HepG2 (cell line): Measurements from ENCODE around the gene HOXD3. TPM values are rescaled to one million over a fixed set of nuclear protein-coding genes. Genes with fewer than 3 reads are reported as not detected.

ENCODE experiments used
- ATAC-seq: fragments of 200-7000 bp; cut with Tn5 transposase; 3 replicates; pipeline ENCODE4 v1.9.1; 2020; ENCODE audit warnings: mild to moderate bottlenecking, moderate library complexity
- BruUV-seq: library from RNA; stranded (reverse); fragments of 400-500 nt; replicated peaks from 2 replicates; lab custom pipeline; 2021; lab: Mats Ljungman, UMichigan
- CTCF ChIA-PET: fragments of 300-600 bp; formaldehyde crosslinking; extraction: SDS; loops from one replicate; lab custom pipeline; 2021; ENCODE audit warnings: low total read pairs, inconsistent platforms, low intra/inter-chr PET ratio; lab: Yijun Ruan, JAX
- POLR2A ChIA-PET: fragments of 350-600 bp; sonication (Branson Sonifier 250); formaldehyde crosslinking; loops from one replicate; lab custom pipeline; 2020; ENCODE audit warnings: antibody characterized with exemption, inconsistent platforms; lab: Yijun Ruan, JAX
- DNase-seq: peaks from one replicate; pipeline ENCODE4 v3.0.0-alpha.2; 2015; ENCODE audit warnings: low spot score
- FAIRE-seq: peaks from 3 replicates; lab custom pipeline; 2011; peaks lifted over from hg19 to GRCh38; lab: Jason Lieb, UNC
- H2AFZ ChIP-seq: one replicate; pipeline ENCODE4 v1.6.1; 2011; ENCODE audit warnings: low read length, inconsistent platforms
- H3K27ac ChIP-seq: fragments of 300-600 bp; 3 replicates; pipeline ENCODE4 v1.8.0; 2011; ENCODE audit warnings: mixed run types, mild to moderate bottlenecking, mixed read lengths, low read length, inconsistent platforms; ENCODE audit not compliant: insufficient read depth; ENCODE audit errors: extremely low read length
- H3K27me3 ChIP-seq, 2 experiments: fragments of 200-600 bp in 1 of 2; 2 replicates in 1 of 2; 3 replicates in 1 of 2; pipeline versions ENCODE4 v1.6.0 to v1.8.0; 2011; ENCODE audit warnings: low read length in 2 of 2, mild to moderate bottlenecking in 2 of 2, moderate library complexity in 2 of 2, inconsistent platforms in 1 of 2; ENCODE audit not compliant: insufficient read depth in 2 of 2, control insufficient read depth in 1 of 2
- H3K36me3 ChIP-seq, 2 experiments: fragments of 200-600 bp in 1 of 2; replicated peaks in 1 of 2; 2 replicates in 1 of 2; 3 replicates in 1 of 2; pipeline versions ENCODE4 v1.5.1 to v1.8.0; 2011; ENCODE audit warnings: low read length in 2 of 2, inconsistent platforms in 1 of 2; ENCODE audit not compliant: insufficient read depth in 2 of 2, control insufficient read depth in 1 of 2
- H3K4me1 ChIP-seq: 2 replicates; pipeline ENCODE4 v1.5.1; 2012; ENCODE audit warnings: low read length, inconsistent platforms; ENCODE audit not compliant: insufficient read depth
- H3K4me2 ChIP-seq: 2 replicates; pipeline ENCODE4 v1.6.0; 2011; ENCODE audit warnings: low read depth, low read length, inconsistent platforms
- H3K4me3 ChIP-seq, 3 experiments: fragments of 200-600 bp in 1 of 3; sonication (generic), shearing (Covaris generic) in 1 of 3; replicated peaks in 1 of 3; 2 replicates each; pipeline ENCODE4 v1.5.1; 2011 to 2016; ENCODE audit warnings: low read length in 3 of 3, inconsistent platforms in 2 of 3, low read depth in 2 of 3, mild to moderate bottlenecking in 2 of 3, control low read depth in 1 of 3, mixed read lengths in 1 of 3; ENCODE audit not compliant: insufficient read depth in 1 of 3
- H3K79me2 ChIP-seq: one replicate; pipeline ENCODE4 v1.6.1; 2011; ENCODE audit warnings: low read length, inconsistent platforms; ENCODE audit not compliant: insufficient read depth
- H3K9ac ChIP-seq: 2 replicates; pipeline ENCODE4 v1.6.0; 2011; ENCODE audit warnings: mild to moderate bottlenecking, low read depth, low read length, inconsistent platforms; ENCODE audit not compliant: insufficient read depth
- H3K9me3 ChIP-seq: 2 replicates; pipeline ENCODE4 v1.5.1; 2012; ENCODE audit warnings: mild to moderate bottlenecking, low read length
- H4K20me1 ChIP-seq: 2 replicates; pipeline ENCODE4 v1.6.0; 2011; ENCODE audit warnings: inconsistent platforms, mild to moderate bottlenecking, low read length, moderate library complexity; ENCODE audit not compliant: insufficient read depth
- ATF2 ChIP-seq: sonication (generic); formaldehyde crosslinking; IDR thresholded peaks from 2 replicates; pipeline ENCODE4 v1.4.0; 2020; ENCODE audit warnings: missing genetic modification reagents
- GATAD2A ChIP-seq: IDR thresholded peaks from 2 replicates; pipeline ENCODE4 v1.6.1; 2016
- HNF1A ChIP-seq, 2 experiments: sonication (generic) in 1 of 2; formaldehyde crosslinking in 1 of 2; IDR thresholded peaks; 2 replicates each; pipeline versions ENCODE4 v1.4.0 to v1.6.1; 2016 to 2020; ENCODE audit warnings: borderline replicate concordance in 1 of 2, low read depth in 1 of 2, mild to moderate bottlenecking in 1 of 2, missing genetic modification reagents in 1 of 2
- HOXA3 ChIP-seq: sonication (generic); formaldehyde crosslinking; IDR thresholded peaks from 2 replicates; pipeline ENCODE4 v1.5.0; 2020; ENCODE audit warnings: missing genetic modification reagents
- MIER2 ChIP-seq: IDR thresholded peaks from 2 replicates; pipeline ENCODE4 v1.6.1; 2016; ENCODE audit warnings: missing biosample characterization, missing genetic modification reagents
- NBN ChIP-seq: fragments of 450-650 bp; conservative IDR thresholded peaks from 2 replicates; pipeline ENCODE4 v1.6.1; 2017
- SKI ChIP-seq: fragments of 450-650 bp; IDR thresholded peaks from one replicate; pipeline ENCODE4 v1.6.1; 2018; ENCODE audit warnings: mild to moderate bottlenecking; ENCODE audit not compliant: partially characterized antibody
- TAF1 ChIP-seq: sonication (generic); formaldehyde crosslinking; IDR thresholded peaks from 2 replicates; pipeline ENCODE4 v1.4.0; 2020; ENCODE audit warnings: missing genetic modification reagents
- ZHX1 ChIP-seq: sonication (generic); formaldehyde crosslinking; IDR thresholded peaks from 2 replicates; pipeline ENCODE4 v1.8.1; 2022; ENCODE audit warnings: low read depth, mild to moderate bottlenecking, missing genetic modification reagents
- ZNF256 ChIP-seq: sonication (generic); formaldehyde crosslinking; conservative IDR thresholded peaks from 2 replicates; pipeline ENCODE4 v1.4.0; 2020; ENCODE audit warnings: missing genetic modification reagents
- ZNF264 ChIP-seq: sonication (generic); formaldehyde crosslinking; IDR thresholded peaks from 2 replicates; pipeline ENCODE4 v1.4.0; 2020; ENCODE audit warnings: missing genetic modification reagents
- ZNF441 ChIP-seq: sonication (generic); formaldehyde crosslinking; IDR thresholded peaks from 2 replicates; pipeline ENCODE4 v1.7.0; 2021; ENCODE audit warnings: missing genetic modification reagents, borderline replicate concordance
- ZNF530 ChIP-seq: sonication (generic); formaldehyde crosslinking; IDR thresholded peaks from 2 replicates; pipeline ENCODE4 v1.5.0; 2020; ENCODE audit warnings: low read depth, mild to moderate bottlenecking, missing genetic modification reagents
- ZNF616 ChIP-seq: sonication (generic); formaldehyde crosslinking; IDR thresholded peaks from 2 replicates; pipeline ENCODE4 v1.5.0; 2020; ENCODE audit warnings: low read depth, mild to moderate bottlenecking, missing genetic modification reagents
- ZNF768 ChIP-seq: sonication (generic); formaldehyde crosslinking; IDR thresholded peaks from 2 replicates; pipeline ENCODE4 v1.4.0; 2020; ENCODE audit warnings: missing genetic modification reagents
- WGBS: methylation state at CpG from one replicate; pipeline ENCODE4 v1.1.6; 2017; ENCODE audit warnings: low lambda C conversion rate; 5-methylcytosine and 5-hydroxymethylcytosine counted together
- in situ Hi-C: cut with HindIII; loops from 2 replicates; pipeline ENCODE4 v1.10.0; 2017; ENCODE audit warnings: low pct_unique_long_range_greater_than_20kb; ENCODE audit not compliant: extremely low pct_ligation_motif_present
- intact Hi-C: fragments of 100-400 bp; cut with micrococcal nuclease; formaldehyde crosslinking; loops from one replicate; pipeline ENCODE4 v1.10.0; 2022; ENCODE audit not compliant: unreplicated experiment
- polyA plus RNA-seq, 8 experiments: library from polyadenylated mRNA; depleted of rRNA in 3 of 8; stranded (reverse) in 7 of 8; unstranded in 1 of 8; fragments of >200 nt; fragmentation: Illumina TruSeq in 4 of 8; extraction: Trizol in 4 of 8; gene quantifications; 2 replicates each; pipeline versions ENCODE4 v1.2.1 to v1.2.3, GENCODE V29; 2011 to 2016; ENCODE audit warnings: low read depth in 4 of 8, missing spikeins in 1 of 8, mixed read lengths in 1 of 8; ENCODE audit not compliant: insufficient read depth in 1 of 8
- total RNA-seq, 5 experiments: library from RNA; depleted of rRNA; stranded (reverse); fragments of >200 nt; fragmentation: Illumina TruSeq; extraction: Trizol; gene quantifications; 2 replicates each; pipeline ENCODE4 v1.2.3, GENCODE V29; 2016; ENCODE audit warnings: low read depth in 1 of 5

The HOXD3 gene
- total and polyA plus RNA-seq, 2 of the 13 experiments (the other 11 are each of a cell fraction or from before 2014, with no cell fraction given) = 0.05 to 0.09 TPM

GRCh38 chr2:176171351-176172006, 14.4 kb downstream of the HOXD3 start:
- no TSS peak for BruUV-seq
- ChIA-PET CTCF (no interaction called here), POLR2A (no interaction called here)
- H3K27ac ChIP-seq = no peak overlapping the region
- DNase-seq (no peak), FAIRE-seq (no peak)
- no peaks in the 10 kb centered on the region for H4K20me1 ChIP-seq
- H3K79me2 ChIP-seq = no peaks in the 10 kb centered on the region
- H3K4me2 ChIP-seq = no peak overlapping the region
- in situ Hi-C loops = no loop called here
- H3K4me3 ChIP-seq = no peak overlapping the region
- H3K9me3 ChIP-seq = no peaks in the 10 kb centered on the region
- H3K36me3 ChIP-seq = peaks cover 0 to 15% of the 10 kb centered on the region in 2 experiments; a peak in 2 of 5 replicates
- peaks cover 4 to 31% of the 10 kb centered on the region in 2 experiments; a peak in 4 of 5 replicates for H3K27me3 ChIP-seq
- H3K4me1 ChIP-seq = peaks cover 58% of the 10 kb centered on the region
- H3K9ac ChIP-seq = no peak overlapping the region
- intact Hi-C loops = no loop called here
- H2AFZ ChIP-seq = no peak overlapping the region
- 0 out of 2 replicates have a peak, but pooled peaks have one; percentile 15 for TF ChIP-seq TAF1 (CRISPR knock-in tag)
- TF ChIP-seq MIER2 (CRISPR knock-in tag) = no peak
- no peak for TF ChIP-seq ZNF530 (CRISPR knock-in tag)
- peak; percentile 24; the same call in 1 of the 2 replicates for TF ChIP-seq ZHX1
- no peak for TF ChIP-seq ZNF441 (CRISPR knock-in tag)
- TF ChIP-seq ZNF264 (CRISPR knock-in tag) = no peak
- no peak for TF ChIP-seq ATF2 (CRISPR knock-in tag)
- no peak for TF ChIP-seq SKI
- no peak for TF ChIP-seq NBN
- peak; percentile 45; the same call in 1 of the 2 replicates for TF ChIP-seq HOXA3 (CRISPR knock-in tag)
- no peak for TF ChIP-seq GATAD2A (CRISPR knock-in tag)
- no peak for TF ChIP-seq ZNF616 (CRISPR knock-in tag)
- 0 out of 2 replicates have a peak, but pooled peaks have one; percentile 4 for TF ChIP-seq ZNF768 (CRISPR knock-in tag)
- no peak for TF ChIP-seq HNF1A (IDR thresholded peaks at IDR 0.05; ENCODE audit: low read depth)
- TF ChIP-seq HNF1A (CRISPR knock-in tag; IDR thresholded peaks at IDR 0.05; ENCODE audit: borderline replicate concordance) = no peak
- no peak for TF ChIP-seq ZNF256 (CRISPR knock-in tag)
- TF ChIP-seq, all 625 proteins: peak for 4
- ATAC-seq = no peak
- 89% methylated on average over 50 of the region's 51 CpGs for WGBS
